Effector CD4-positive, alpha-beta T cell (primary cell): ENCODE data around the gene FBLN2. TPM values are rescaled to one million over a fixed set of nuclear protein-coding genes. Genes with fewer than 3 reads are reported as not detected.
"Not testable (repeated sequence)": the region's sequence is repeated elsewhere in the genome, so short reads cannot be mapped to it uniquely, and the experiment has no call there.

Source experiments
- DNase-seq: peaks from one replicate; pipeline ENCODE4 v3.0.0-alpha.2; 2020
- total RNA-seq: gene quantifications from one replicate; lab custom pipeline; 2026; lab: John Stamatoyannopoulos, UW

The FBLN2 gene
- not detected for total RNA-seq

GRCh38 chr3:13548696-13549622, at the start of gene FBLN2:
FBLN2 (plus strand) TSS chr3:13549125; CDS start chr3:13570356, 21,231 bp downstream.
- DNase-seq: no peak

GRCh38 chr3:13499246-13499645, 49.7 kb upstream of the FBLN2 start:
- DNase-seq: not testable (repeated sequence)

- no peak for DNase-seq
Observed at GRCh38 chr3:13500133-13500885, 48.6 kb upstream of the FBLN2 start.

GRCh38 chr3:13501056-13501455, 47.9 kb upstream of the FBLN2 start:
- DNase-seq: no peak

- no peak for DNase-seq
Observed at GRCh38 chr3:13501521-13501920, 47.4 kb upstream of the FBLN2 start.

- no peak for DNase-seq
Observed at GRCh38 chr3:13501958-13502790, 46.8 kb upstream of the FBLN2 start.

GRCh38 chr3:13502791-13503060, 46.2 kb upstream of the FBLN2 start:
- no peak for DNase-seq

- no peak for DNase-seq
Observed at GRCh38 chr3:13504161-13504831, 44.6 kb upstream of the FBLN2 start.

GRCh38 chr3:13505147-13506130, 43.5 kb upstream of the FBLN2 start:
- DNase-seq: no peak

- DNase-seq: no peak
Observed at GRCh38 chr3:13506239-13506638, 42.7 kb upstream of the FBLN2 start.

GRCh38 chr3:13506680-13507079, 42.2 kb upstream of the FBLN2 start:
- no peak for DNase-seq

GRCh38 chr3:13507247-13507569, 41.7 kb upstream of the FBLN2 start:
- no peak for DNase-seq

GRCh38 chr3:13507570-13508339, 41.2 kb upstream of the FBLN2 start:
- no peak for DNase-seq

GRCh38 chr3:13508496-13508895, 40.4 kb upstream of the FBLN2 start:
- DNase-seq: no peak

GRCh38 chr3:13509059-13509815, 39.7 kb upstream of the FBLN2 start:
- no peak for DNase-seq

- no peak for DNase-seq
Observed at GRCh38 chr3:13509816-13510192, 39.1 kb upstream of the FBLN2 start.

GRCh38 chr3:13512451-13512850, 36.5 kb upstream of the FBLN2 start:
- no peak for DNase-seq

GRCh38 chr3:13513051-13513912, 35.6 kb upstream of the FBLN2 start:
- no peak for DNase-seq
